Stimulated activated CD8-positive, alpha-beta memory T cell treated with anti-CD3 and anti-CD28 coated beads, Interleukin-2, amount 100 ng/mL, for 48 hours (primary cell): ENCODE measurements around the gene ST7.
"Not testable (repeated sequence)": the region's sequence is repeated elsewhere in the genome, so short reads cannot be mapped to it uniquely, and the experiment has no call there.

Source experiments
- DNase-seq, 2 donors: peaks; one replicate each; pipeline ENCODE4 v3.0.0-alpha.2; 2020; ENCODE audit warnings: low read depth in 2 of 2

Gene ST7

GRCh38 chr7:117030793-117031192 is 77.5 kb downstream of the ST7 start:
- DNase-seq, result not testable (repeated sequence)

- DNase-seq, result no peak
These were observed 79.5 kb downstream of the ST7 start for GRCh38 chr7:117032810-117033209.

GRCh38 chr7:117034851-117035464 is 81.7 kb downstream of the ST7 start:
- DNase-seq, result no peak

- DNase-seq, result no peak
These were observed 82.2 kb downstream of the ST7 start for GRCh38 chr7:117035465-117035862.

GRCh38 chr7:117036053-117036669 is 82.9 kb downstream of the ST7 start:
- DNase-seq, result no peak

- DNase-seq, result no peak
These were observed 83.5 kb downstream of the ST7 start for GRCh38 chr7:117036836-117037235.

- no peak for DNase-seq
These were observed 85.1 kb downstream of the ST7 start for GRCh38 chr7:117038408-117038807.

- DNase-seq, result no peak
These were observed 87.7 kb downstream of the ST7 start for GRCh38 chr7:117041007-117041406.

GRCh38 chr7:117041822-117042221 is 88.5 kb downstream of the ST7 start:
- DNase-seq, result no peak

- DNase-seq, result no peak
These were observed 90.0 kb downstream of the ST7 start for GRCh38 chr7:117043108-117043825.

- DNase-seq, result no peak
These were observed 91.4 kb downstream of the ST7 start for GRCh38 chr7:117044664-117045063.

- DNase-seq, result no peak
These were observed 92.8 kb downstream of the ST7 start for GRCh38 chr7:117045927-117046710.

- no peak for DNase-seq
These were observed 94.2 kb downstream of the ST7 start for GRCh38 chr7:117047496-117047895.

GRCh38 chr7:117048114-117048866 is 95.0 kb downstream of the ST7 start:
- no peak for DNase-seq

GRCh38 chr7:117048882-117049281 is 95.6 kb downstream of the ST7 start:
- DNase-seq, result no peak

GRCh38 chr7:117051808-117052207 is 98.5 kb downstream of the ST7 start:
- no peak for DNase-seq

- no peak for DNase-seq
These were observed 100.1 kb downstream of the ST7 start for GRCh38 chr7:117053432-117053831.

GRCh38 chr7:117061751-117062150 is 108.5 kb downstream of the ST7 start:
- DNase-seq, result no peak

GRCh38 chr7:117062300-117062699 is 109.0 kb downstream of the ST7 start:
- no peak for DNase-seq

- no peak for DNase-seq
These were observed 111.4 kb downstream of the ST7 start for GRCh38 chr7:117064688-117065087.

GRCh38 chr7:117065571-117066150 is 112.4 kb downstream of the ST7 start:
- DNase-seq, result no peak
